HPDE6-E6E7 (cell line): ENCODE results near the gene TRIL.
A peak's percentile ranks its signal among the peaks of the same experiment; 100 is the strongest.

Source experiments
- DNase-seq: peaks from one replicate; pipeline ENCODE4 v3.0.0; 2011; ENCODE audit warnings: missing footprints; ENCODE audit errors: extremely low spot score

Gene TRIL

GRCh38 chr7:28983396-28984190, 25.5 kb upstream of the TRIL start:
- no peak for DNase-seq

- no peak for DNase-seq
Observed at GRCh38 chr7:28981161-28981465, 23.0 kb upstream of the TRIL start.

GRCh38 chr7:28980451-28981160, 22.5 kb upstream of the TRIL start:
- no peak for DNase-seq

GRCh38 chr7:28979776-28980175, 21.6 kb upstream of the TRIL start:
- no peak for DNase-seq

DNA sequence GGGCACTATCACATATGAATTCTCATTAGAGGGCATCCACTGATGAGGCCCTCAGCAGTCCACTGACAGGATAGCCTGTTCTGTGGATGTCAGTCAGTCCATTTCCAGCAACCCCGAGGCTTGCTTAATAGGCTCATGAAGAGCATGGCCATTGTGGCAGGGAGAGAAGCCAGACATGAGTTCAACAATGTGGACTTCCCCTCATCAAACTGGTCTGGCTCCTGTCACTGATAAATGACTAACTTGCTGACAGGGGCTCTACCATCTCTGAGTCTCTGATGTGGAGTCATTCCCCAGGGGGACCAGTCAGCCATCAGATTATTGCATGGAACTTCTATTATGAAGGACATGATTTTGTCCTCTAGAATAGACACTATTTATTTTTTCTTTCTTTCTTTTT, 19.8 kb upstream of the TRIL start:
- no peak for DNase-seq

DNA sequence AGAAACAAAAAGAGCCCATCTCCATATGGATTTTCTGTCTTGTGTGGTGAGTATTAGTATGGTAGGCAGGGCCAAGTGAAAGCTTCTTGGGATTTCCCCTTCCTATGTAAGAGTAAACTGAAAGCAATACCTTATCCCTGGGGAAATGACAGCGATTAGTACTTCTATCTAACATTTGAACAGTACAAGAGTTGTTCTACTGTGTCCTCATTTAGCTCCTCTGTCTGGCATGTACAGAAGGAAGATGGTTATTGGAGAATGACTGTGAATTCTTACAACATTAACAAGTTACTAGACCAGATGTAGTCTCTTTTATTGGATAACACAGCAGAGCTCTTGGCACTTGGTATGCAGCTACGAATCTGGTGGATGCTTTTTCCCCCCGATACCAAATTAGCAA, 17.9 kb upstream of the TRIL start:
- DNase-seq, result no peak

DNA sequence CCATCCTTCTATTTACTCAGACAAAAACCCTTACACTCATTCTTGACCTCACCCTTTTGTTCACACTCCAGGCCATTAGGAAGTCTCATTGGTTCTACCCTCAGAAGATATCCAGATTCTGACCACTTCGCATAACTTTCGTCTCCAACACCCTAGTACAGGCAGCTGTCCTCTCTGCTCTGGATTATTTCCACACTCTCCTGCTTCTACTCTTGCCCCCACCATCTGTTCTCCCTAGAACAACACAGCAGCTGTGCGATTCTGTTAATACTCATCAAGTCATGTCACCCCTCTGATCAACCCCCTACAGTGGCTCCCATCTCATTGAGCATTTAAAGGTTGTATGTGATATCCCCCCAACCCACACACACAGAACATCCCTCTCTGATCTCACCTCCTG, 15.5 kb upstream of the TRIL start:
- no peak for DNase-seq

GRCh38 chr7:28964056-28964455, 5.9 kb upstream of the TRIL start:
- no peak for DNase-seq

DNA sequence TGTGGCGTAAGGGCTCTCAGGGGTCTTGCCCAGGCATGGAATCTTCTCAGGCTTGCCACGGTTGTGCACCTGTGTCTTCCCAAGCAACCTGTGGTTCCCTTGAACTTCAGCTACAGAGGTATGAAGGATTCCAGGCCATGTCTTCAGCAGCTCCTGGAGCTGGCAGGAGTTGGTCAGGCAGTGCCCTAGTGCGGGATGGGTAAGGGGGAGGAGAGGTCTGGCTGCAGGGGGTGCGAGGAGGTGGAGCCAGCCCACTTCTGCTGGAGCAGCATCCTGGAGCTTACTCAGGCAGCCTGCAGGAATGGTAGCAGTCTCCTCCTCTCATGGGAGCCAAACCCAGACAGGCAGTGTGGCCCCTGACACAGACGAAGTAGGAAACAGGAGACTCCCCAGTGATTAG, 3.8 kb upstream of the TRIL start:
- DNase-seq, result no peak

- no peak for DNase-seq
Observed at GRCh38 chr7:28960071-28960840, 2.1 kb upstream of the TRIL start.

DNA sequence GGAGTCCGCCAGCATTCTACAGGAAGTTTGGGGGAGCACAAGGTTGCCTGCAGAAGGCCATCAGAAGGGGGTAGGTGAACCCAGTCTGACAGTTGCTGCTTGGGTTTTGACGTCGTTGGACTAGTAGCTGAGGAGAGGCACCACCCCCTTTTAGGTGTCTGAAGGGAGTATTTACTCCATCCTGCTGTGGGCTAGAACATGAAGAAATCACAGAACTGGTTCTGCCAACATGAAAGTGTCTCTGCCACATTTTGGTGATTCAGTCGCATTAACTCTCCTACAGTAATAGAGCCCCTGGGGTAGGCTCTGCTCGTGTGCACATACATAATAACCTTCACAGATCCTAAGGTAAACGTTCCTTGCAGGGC, 834 bp upstream of the TRIL start:
- DNase-seq, result no peak

- no peak for DNase-seq
Observed at GRCh38 chr7:28957751-28958234, 337 bp downstream of the TRIL start.

- peak; percentile 15 for DNase-seq
Observed at GRCh38 chr7:28957064-28957750, 923 bp downstream of the TRIL start.

DNA sequence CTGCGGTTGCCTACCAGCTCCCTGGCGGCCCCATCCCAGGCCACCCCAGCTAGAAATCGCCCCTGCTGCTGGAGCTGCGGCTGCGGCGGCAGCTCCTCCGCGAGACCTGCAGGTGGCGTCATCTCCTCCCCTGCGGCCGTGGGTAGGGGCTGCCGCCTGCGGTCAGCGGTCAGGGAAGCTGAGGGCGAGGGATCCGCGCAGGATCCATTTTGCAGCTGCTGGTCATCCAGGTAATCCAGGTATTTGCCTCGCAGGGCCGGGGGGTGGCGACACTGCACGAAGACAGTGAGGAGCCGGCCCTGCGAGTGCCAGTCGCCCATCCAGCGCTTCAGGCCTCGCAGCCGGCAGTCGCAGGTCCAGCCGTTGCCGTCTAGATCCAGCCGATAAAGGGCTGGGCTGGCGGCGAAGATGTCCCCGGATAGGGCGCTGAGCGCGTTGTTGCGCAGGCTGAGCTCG, 1.5 kb downstream of the TRIL start:
- DNase-seq, result peak; percentile 80

DNA sequence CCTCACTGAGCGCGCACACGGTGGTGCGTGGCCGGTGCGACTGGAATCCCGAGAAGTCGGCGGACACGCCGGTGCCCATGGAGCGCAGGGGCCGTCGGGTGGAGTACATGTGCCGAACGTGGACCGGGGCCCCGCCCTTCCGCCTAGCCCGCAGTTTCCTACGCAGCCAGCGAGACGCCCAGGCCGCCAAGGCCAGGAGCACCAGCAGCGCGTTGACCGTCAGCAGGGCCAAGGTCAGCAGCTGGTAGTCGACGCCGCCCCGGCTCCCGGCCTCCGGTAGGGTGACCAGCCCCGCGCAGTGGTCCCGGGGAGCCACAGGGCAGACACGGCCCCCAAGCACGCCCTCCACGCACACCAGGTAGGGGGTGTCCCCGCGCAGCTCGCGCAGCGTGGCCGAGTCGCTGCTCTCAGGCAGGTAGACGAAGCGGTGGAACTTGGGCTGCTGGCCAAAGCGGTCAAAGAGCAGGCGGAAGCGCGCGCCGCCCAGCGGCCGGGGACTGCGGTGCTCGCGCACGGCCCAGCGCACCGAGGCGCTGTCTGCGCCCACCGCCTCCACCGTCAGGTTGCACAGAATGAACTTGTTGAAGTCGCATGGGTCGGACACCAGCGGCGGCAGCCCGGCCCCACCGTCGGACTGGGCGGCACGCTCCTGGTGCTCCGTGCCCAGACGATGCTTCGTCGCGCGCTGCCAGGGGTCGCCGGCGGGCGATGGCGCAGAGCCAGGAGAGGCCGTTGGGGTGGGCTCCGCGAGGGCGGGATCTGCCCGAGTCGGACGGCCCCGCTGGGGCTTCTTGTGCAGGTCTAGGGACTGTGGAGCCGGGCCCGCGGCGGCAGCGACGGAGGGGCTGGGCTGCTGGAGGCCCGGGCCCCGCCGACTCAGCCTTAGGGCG, 2.2 kb downstream of the TRIL start:
- DNase-seq, result peak; percentile 55

DNA sequence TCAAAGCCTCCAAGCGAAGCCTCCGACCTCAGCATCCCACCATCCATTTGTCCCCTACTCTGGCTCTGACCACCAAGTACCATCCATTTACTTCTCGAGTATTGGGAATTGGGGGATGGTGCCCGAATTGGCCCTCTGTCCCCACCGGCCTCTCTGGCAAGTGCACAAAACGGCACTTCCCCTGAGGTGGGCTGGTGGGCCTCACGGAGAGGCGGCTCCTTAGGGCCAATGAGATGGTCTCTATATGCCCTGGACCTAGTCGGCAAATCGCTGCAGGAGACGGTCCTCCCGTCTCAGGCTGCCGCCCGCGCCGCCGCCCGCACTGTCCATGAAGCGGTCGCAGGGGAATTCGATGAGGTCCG, 2.8 kb downstream of the TRIL start:
- DNase-seq, result no peak

DNA sequence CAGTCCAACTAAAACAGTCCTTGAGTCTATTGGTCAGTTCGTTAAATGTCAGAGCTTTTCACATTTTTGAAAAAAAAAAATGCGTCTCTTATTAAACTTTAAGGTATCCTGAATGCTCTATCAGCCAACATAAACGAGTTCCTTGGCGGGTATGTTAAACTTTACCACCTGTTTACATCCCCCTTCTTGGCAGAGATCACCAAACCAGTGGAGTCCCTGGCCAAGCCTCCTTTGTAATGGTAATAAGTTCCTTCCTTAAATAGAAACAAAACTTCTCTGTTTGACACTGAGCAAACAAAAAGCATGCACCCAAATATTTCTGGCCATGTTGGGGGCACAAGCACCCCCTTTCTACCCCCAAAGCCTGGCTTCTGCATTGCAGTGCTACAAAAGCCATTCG, 3.2 kb downstream of the TRIL start:
- no peak for DNase-seq

DNA sequence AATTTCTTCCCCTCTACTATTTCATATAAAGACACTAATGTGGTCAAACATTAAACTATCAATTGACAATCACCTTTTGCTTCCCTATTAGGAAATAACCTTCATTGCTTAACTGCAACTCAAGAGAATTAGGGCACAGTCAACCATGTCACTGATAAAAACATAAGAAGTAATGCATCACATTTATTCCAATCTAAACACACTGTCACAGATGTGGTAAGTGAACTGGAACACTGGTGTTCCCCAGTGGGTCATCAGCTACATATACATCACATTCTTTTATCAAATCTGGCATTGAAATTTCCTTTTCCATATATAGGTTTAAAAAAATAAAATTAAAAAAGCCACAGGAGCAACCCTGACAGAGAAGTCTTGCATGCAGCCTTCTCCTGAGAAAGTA, 3.7 kb downstream of the TRIL start:
- DNase-seq, result no peak

GRCh38 chr7:28953633-28954032, 4.5 kb downstream of the TRIL start:
- DNase-seq, result no peak

GRCh38 chr7:28942168-28942567, 16.0 kb downstream of the TRIL start:
- DNase-seq, result no peak

GRCh38 chr7:28941633-28942032, 16.5 kb downstream of the TRIL start:
- DNase-seq, result no peak
